ENCODE results near the gene ATF7. TPM values are rescaled to one million over a fixed set of nuclear protein-coding genes. Genes with fewer than 3 reads are reported as not detected.

The ATF7 gene
- total RNA-seq, 1 donor from 2014 or later, result 42.2 TPM

GRCh38 chr12:53626702-53627169 is 554 bp upstream of the ATF7 start:
- H3K27me3 Mint-ChIP-seq, result no peaks in the 10 kb centered on the region
- no peak for DNase-seq (ENCODE audit: extremely low spot score, unreplicated experiment)
- no peak for TF ChIP-seq CTCF (conservative IDR thresholded peaks at IDR 0.05)
- peak overlapping the region; percentile 95 for H3K27ac Mint-ChIP-seq
- H3K4me3 Mint-ChIP-seq, result peak overlapping the region; percentile 98
- H3K36me3 Mint-ChIP-seq, result peaks cover 3% of the 10 kb centered on the region
- H3K9me3 Mint-ChIP-seq, result no peaks in the 10 kb centered on the region
- H3K4me1 Mint-ChIP-seq (ENCODE audit: unreplicated experiment), result peaks cover 28% of the 10 kb centered on the region

- TF ChIP-seq CTCF (conservative IDR thresholded peaks at IDR 0.05), result no peak
- H3K9me3 Mint-ChIP-seq, result no peaks in the 10 kb centered on the region
- H3K36me3 Mint-ChIP-seq, result peaks cover 3% of the 10 kb centered on the region
- H3K4me3 Mint-ChIP-seq, result peak overlapping the region; percentile 98
- no peaks in the 10 kb centered on the region for H3K27me3 Mint-ChIP-seq
- no peak for DNase-seq (ENCODE audit: extremely low spot score, unreplicated experiment)
- H3K27ac Mint-ChIP-seq, result peak overlapping the region; percentile 95
- H3K4me1 Mint-ChIP-seq (ENCODE audit: unreplicated experiment), result peaks cover 28% of the 10 kb centered on the region
Measured at GRCh38 chr12:53625373-53625945, 723 bp downstream of the ATF7 start.

- H3K36me3 Mint-ChIP-seq, result peaks cover 3% of the 10 kb centered on the region
- peak overlapping the region; percentile 95 for H3K27ac Mint-ChIP-seq
Measured at GRCh38 chr12:53624956-53625355, 1.2 kb downstream of the ATF7 start.

GRCh38 chr12:53624458-53624857 is 1.7 kb downstream of the ATF7 start:
- peaks cover 28% of the 10 kb centered on the region for H3K4me1 Mint-ChIP-seq (ENCODE audit: unreplicated experiment)
- no peaks in the 10 kb centered on the region for H3K9me3 Mint-ChIP-seq
- TF ChIP-seq CTCF (conservative IDR thresholded peaks at IDR 0.05), result no peak
- DNase-seq (ENCODE audit: extremely low spot score, unreplicated experiment), result no peak
- peak overlapping the region; percentile 95 for H3K27ac Mint-ChIP-seq
- H3K27me3 Mint-ChIP-seq, result no peaks in the 10 kb centered on the region
- peaks cover 3% of the 10 kb centered on the region for H3K36me3 Mint-ChIP-seq
- peak overlapping the region; percentile 98 for H3K4me3 Mint-ChIP-seq

More at GRCh38 chr12:53624956-53625355, 1.2 kb downstream of the ATF7 start:
- Mint-ChIP-seq H3K4me1 (ENCODE audit: unreplicated experiment) (peaks cover 28% of the 10 kb centered on the region), H3K4me3 (peak overlapping the region; percentile 98), H3K27me3 (no peaks in the 10 kb centered on the region), H3K9me3 (no peaks in the 10 kb centered on the region)
- TF ChIP-seq CTCF (conservative IDR thresholded peaks at IDR 0.05), result no peak
- no peak for DNase-seq (ENCODE audit: extremely low spot score, unreplicated experiment)

GRCh38 chr12:53623548-53624385 is 2.4 kb downstream of the ATF7 start:
- H3K27me3 Mint-ChIP-seq, result no peaks in the 10 kb centered on the region
- no peak for TF ChIP-seq CTCF (conservative IDR thresholded peaks at IDR 0.05)
- peak overlapping the region; percentile 98 for H3K4me3 Mint-ChIP-seq
- H3K27ac Mint-ChIP-seq, result peak overlapping the region; percentile 95
- H3K4me1 Mint-ChIP-seq (ENCODE audit: unreplicated experiment), result peaks cover 28% of the 10 kb centered on the region
- peaks cover 3% of the 10 kb centered on the region for H3K36me3 Mint-ChIP-seq
- H3K9me3 Mint-ChIP-seq, result no peaks in the 10 kb centered on the region
- no peak for DNase-seq (ENCODE audit: extremely low spot score, unreplicated experiment)
